22Rv1 (cell line): ENCODE results near the gene NEURL1.

Experiments
- H3K27ac ChIP-seq: fragments of 450-650 bp; 2 replicates; pipeline ENCODE4 v1.5.1; 2017
- CTCF ChIP-seq: fragments of 450-650 bp; IDR thresholded peaks from 2 replicates; pipeline ENCODE4 v1.5.1; 2017; ENCODE audit warnings: mild to moderate bottlenecking
- ZFX ChIP-seq: fragments of 450-650 bp; IDR thresholded peaks from 2 replicates; pipeline ENCODE4 v1.6.1; 2017; ENCODE audit warnings: antibody characterized with exemption, borderline replicate concordance

The NEURL1 gene

GRCh38 chr10:103554488-103555324, 61.2 kb downstream of the NEURL1 start:
- peak overlapping the region; percentile 60 for H3K27ac ChIP-seq
- TF ChIP-seq ZFX (no peak), CTCF (no peak)

- no peak for TF ChIP-seq CTCF
- TF ChIP-seq ZFX = no peak
- H3K27ac ChIP-seq = peak overlapping the region; percentile 60
Measured at GRCh38 chr10:103555325-103555649, 61.8 kb downstream of the NEURL1 start.

GRCh38 chr10:103555712-103556111, 62.2 kb downstream of the NEURL1 start:
- H3K27ac ChIP-seq = peak overlapping the region; percentile 60
- TF ChIP-seq ZFX (no peak), CTCF (no peak)

GRCh38 chr10:103556383-103557007, 63.0 kb downstream of the NEURL1 start:
- TF ChIP-seq CTCF = no peak
- no peak for TF ChIP-seq ZFX
- H3K27ac ChIP-seq = peak overlapping the region; percentile 60; the same call in 1 of the 2 replicates

- no peak for TF ChIP-seq CTCF
- TF ChIP-seq ZFX = no peak
- no peak overlapping the region; the same call in 1 of the 2 replicates for H3K27ac ChIP-seq
Measured at GRCh38 chr10:103557455-103557854, 64.0 kb downstream of the NEURL1 start.

GRCh38 chr10:103558911-103559310, 65.4 kb downstream of the NEURL1 start:
- no peak overlapping the region for H3K27ac ChIP-seq
- no peak for TF ChIP-seq CTCF
- TF ChIP-seq ZFX = no peak

- H3K27ac ChIP-seq = no peak overlapping the region
- no peak for TF ChIP-seq ZFX
- no peak for TF ChIP-seq CTCF
Measured at GRCh38 chr10:103559776-103560175, 66.3 kb downstream of the NEURL1 start.
